SH-SY5Y (cell line): Measurements from ENCODE around the gene SIK3.

Source experiments
- GATA2 ChIP-seq: IDR thresholded peaks from 2 replicates; pipeline ENCODE4 v1.6.1; 2011; ENCODE audit warnings: mild to moderate bottlenecking, low read depth, low read length
- GATA3 ChIP-seq: IDR thresholded peaks from 2 replicates; pipeline ENCODE4 v1.6.1; 2011; ENCODE audit warnings: low read depth, mild to moderate bottlenecking, low read length, moderate library complexity

Gene SIK3

GRCh38 chr11:117098269-117099232 lies at the start of gene SIK3:
Gene SIK3 (minus strand): TSS chr11:117098428. CDS start chr11:117098415, 13 bp downstream.
- TF ChIP-seq GATA3 (no peak), GATA2 (no peak)

- no peak for TF ChIP-seq GATA2
Observed at GRCh38 chr11:117146521-117146920, 48.3 kb upstream of the SIK3 start.

GRCh38 chr11:117145393-117145761 lies 47.1 kb upstream of the SIK3 start:
- no peak for TF ChIP-seq GATA2
- no peak for TF ChIP-seq GATA3

- no peak; the same call in 1 of the 2 replicates for TF ChIP-seq GATA2
- no peak for TF ChIP-seq GATA3
Observed at GRCh38 chr11:117144477-117145392, 46.5 kb upstream of the SIK3 start.

GRCh38 chr11:117143871-117144476 lies 45.7 kb upstream of the SIK3 start, which contains the start of gene PAFAH1B2:
Gene PAFAH1B2 (plus strand): TSS chr11:117144287. CDS start chr11:117152448, 8,161 bp downstream.
- TF ChIP-seq GATA3 (no peak), GATA2 (no peak; the same call in 1 of the 2 replicates)

GRCh38 chr11:117143390-117143789 lies 45.2 kb upstream of the SIK3 start:
- TF ChIP-seq GATA3 (no peak), GATA2 (no peak)

GRCh38 chr11:117134431-117134830 lies 36.2 kb upstream of the SIK3 start:
- TF ChIP-seq GATA2 (no peak), GATA3 (no peak)

- no peak for TF ChIP-seq GATA2
- TF ChIP-seq GATA3 = no peak
Observed at GRCh38 chr11:117130879-117131278, 32.7 kb upstream of the SIK3 start.

GRCh38 chr11:117128289-117128688 lies 30.1 kb upstream of the SIK3 start:
- TF ChIP-seq GATA3 = no peak
- TF ChIP-seq GATA2 = no peak

GRCh38 chr11:117127171-117127901 lies 29.1 kb upstream of the SIK3 start:
- TF ChIP-seq GATA3 (no peak), GATA2 (no peak)

- no peak for TF ChIP-seq GATA3
- no peak for TF ChIP-seq GATA2
Observed at GRCh38 chr11:117126223-117126965, 28.2 kb upstream of the SIK3 start.

- no peak for TF ChIP-seq GATA2
- TF ChIP-seq GATA3 = no peak
Observed at GRCh38 chr11:117122556-117122955, 24.3 kb upstream of the SIK3 start.

GRCh38 chr11:117121176-117121575 lies 22.9 kb upstream of the SIK3 start:
- TF ChIP-seq GATA3 (no peak), GATA2 (no peak)

- no peak for TF ChIP-seq GATA3
- TF ChIP-seq GATA2 = no peak
Observed at GRCh38 chr11:117117681-117118080, 19.5 kb upstream of the SIK3 start.
